Suprapubic skin (tissue), 4 donors: ENCODE data around the gene DCLK2. TPM values are rescaled to one million over a fixed set of nuclear protein-coding genes. Genes with fewer than 3 reads are reported as not detected.

Experiments
- DNase-seq, 2 donors: peaks; one replicate each; pipeline ENCODE4 v3.0.0-alpha.2; 2019; ENCODE audit warnings: low spot score in 2 of 2
- H3K27ac ChIP-seq: fragments of 200-600 bp; sonication (generic); one replicate; pipeline ENCODE4 v1.5.1; 2019
- H3K27me3 ChIP-seq: fragments of 200-600 bp; sonication (generic); one replicate; pipeline ENCODE4 v1.5.1; 2019
- H3K36me3 ChIP-seq: fragments of 200-600 bp; sonication (generic); one replicate; pipeline ENCODE4 v1.5.1; 2019
- H3K4me1 ChIP-seq: fragments of 200-600 bp; sonication (generic); one replicate; pipeline ENCODE4 v1.5.1; 2019
- H3K4me3 ChIP-seq: fragments of 200-600 bp; sonication (generic); one replicate; pipeline ENCODE4 v1.5.1; 2019; ENCODE audit warnings: mild to moderate bottlenecking
- H3K9me3 ChIP-seq: fragments of 200-600 bp; sonication (generic); one replicate; pipeline ENCODE4 v1.5.1; 2019
- EP300 ChIP-seq: sonication (generic); formaldehyde crosslinking; IDR thresholded peaks from one replicate; pipeline ENCODE4 v1.6.1; 2017; ENCODE audit warnings: antibody characterized with exemption
- POLR2A ChIP-seq, 2 donors: fragments of 450-650 bp; IDR thresholded peaks; one replicate each; pipeline ENCODE4 v1.6.1; 2017; ENCODE audit warnings: antibody characterized with exemption in 2 of 2, mild to moderate bottlenecking in 2 of 2, moderate library complexity in 2 of 2
- POLR2AphosphoS5 ChIP-seq, 3 donors: sonication (generic); formaldehyde crosslinking; IDR thresholded peaks; one replicate each; pipeline ENCODE4 v1.6.1; 2017; ENCODE audit warnings: antibody characterized with exemption in 3 of 3
- whole genome bisulfite sequencing: methylation state at CpG from one replicate; pipeline ENCODE4 v1.1.5; 2018; 5-methylcytosine and 5-hydroxymethylcytosine counted together
- total RNA-seq, 4 donors: library from RNA; depleted of rRNA; stranded (reverse); fragments of >200 nt; gene quantifications; one replicate each; pipeline ENCODE4 v1.1.0, GENCODE V29; 2016
- TF ChIP-seq, protein P1 (sequence below), 2 donors: fragments of 200-600 bp in 1 of 2; fragments of 450-650 bp in 1 of 2; sonication (generic) in 1 of 2; IDR thresholded peaks; one replicate each; pipeline ENCODE4 v1.5.1; 2016 to 2019; ENCODE audit warnings: antibody characterized with exemption in 2 of 2, mild to moderate bottlenecking in 1 of 2, moderate library complexity in 1 of 2

DCLK2 gene
- total RNA-seq, 4 donors from 2014 or later, result 0.57 to 3.6 (median 1.9) TPM

DNA sequence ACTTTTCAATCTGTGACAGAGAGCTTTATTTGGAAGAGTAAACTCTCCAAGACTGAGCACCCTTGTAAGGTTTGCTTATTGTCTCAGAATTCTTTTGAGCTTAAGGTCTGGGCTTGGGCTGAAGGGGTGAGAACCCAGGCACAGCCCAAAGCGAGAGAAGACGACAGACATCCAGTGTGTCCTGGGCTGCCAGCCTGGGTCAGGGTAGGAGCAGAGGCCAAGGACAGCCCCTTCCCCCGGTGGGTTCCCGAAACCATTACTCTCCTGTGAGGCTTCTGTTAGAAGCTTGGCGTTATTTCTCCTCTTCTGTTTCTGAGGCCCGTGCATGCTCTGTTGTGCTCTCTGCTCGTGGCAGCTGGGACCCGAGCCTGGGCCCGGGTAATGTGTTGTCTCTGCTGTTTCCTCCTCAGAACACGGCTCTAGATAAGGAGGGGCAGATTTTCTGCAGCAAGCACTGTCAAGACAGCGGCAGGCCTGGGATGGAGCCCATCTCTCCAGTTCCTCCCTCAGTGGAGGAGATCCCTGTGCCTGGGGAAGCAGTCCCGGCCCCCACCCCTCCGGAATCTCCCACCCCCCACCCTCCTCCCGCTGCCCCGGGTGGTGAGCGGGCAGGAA, 177.5 kb downstream of the DCLK2 start:
- peaks cover 2% of the 10 kb centered on the region for H3K36me3 ChIP-seq
- no peaks in the 10 kb centered on the region for H3K27me3 ChIP-seq
- H3K27ac ChIP-seq, result no peak overlapping the region
- H3K4me3 ChIP-seq, result no peak overlapping the region
- DNase-seq, result no peak
- peaks cover 7% of the 10 kb centered on the region for H3K4me1 ChIP-seq
- TF ChIP-seq, protein P1, sequence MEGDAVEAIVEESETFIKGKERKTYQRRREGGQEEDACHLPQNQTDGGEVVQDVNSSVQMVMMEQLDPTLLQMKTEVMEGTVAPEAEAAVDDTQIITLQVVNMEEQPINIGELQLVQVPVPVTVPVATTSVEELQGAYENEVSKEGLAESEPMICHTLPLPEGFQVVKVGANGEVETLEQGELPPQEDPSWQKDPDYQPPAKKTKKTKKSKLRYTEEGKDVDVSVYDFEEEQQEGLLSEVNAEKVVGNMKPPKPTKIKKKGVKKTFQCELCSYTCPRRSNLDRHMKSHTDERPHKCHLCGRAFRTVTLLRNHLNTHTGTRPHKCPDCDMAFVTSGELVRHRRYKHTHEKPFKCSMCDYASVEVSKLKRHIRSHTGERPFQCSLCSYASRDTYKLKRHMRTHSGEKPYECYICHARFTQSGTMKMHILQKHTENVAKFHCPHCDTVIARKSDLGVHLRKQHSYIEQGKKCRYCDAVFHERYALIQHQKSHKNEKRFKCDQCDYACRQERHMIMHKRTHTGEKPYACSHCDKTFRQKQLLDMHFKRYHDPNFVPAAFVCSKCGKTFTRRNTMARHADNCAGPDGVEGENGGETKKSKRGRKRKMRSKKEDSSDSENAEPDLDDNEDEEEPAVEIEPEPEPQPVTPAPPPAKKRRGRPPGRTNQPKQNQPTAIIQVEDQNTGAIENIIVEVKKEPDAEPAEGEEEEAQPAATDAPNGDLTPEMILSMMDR (IDR thresholded peaks at IDR 0.05), result no peak
- TF ChIP-seq POLR2AphosphoS5 (IDR thresholded peaks at IDR 0.05), result no peak
- TF ChIP-seq EP300, result no peak
- no peak for TF ChIP-seq POLR2A (IDR thresholded peaks at IDR 0.05)
- 93% methylated on average over 10 of the region's 16 CpGs for WGBS
- H3K9me3 ChIP-seq, result no peaks in the 10 kb centered on the region

DNA sequence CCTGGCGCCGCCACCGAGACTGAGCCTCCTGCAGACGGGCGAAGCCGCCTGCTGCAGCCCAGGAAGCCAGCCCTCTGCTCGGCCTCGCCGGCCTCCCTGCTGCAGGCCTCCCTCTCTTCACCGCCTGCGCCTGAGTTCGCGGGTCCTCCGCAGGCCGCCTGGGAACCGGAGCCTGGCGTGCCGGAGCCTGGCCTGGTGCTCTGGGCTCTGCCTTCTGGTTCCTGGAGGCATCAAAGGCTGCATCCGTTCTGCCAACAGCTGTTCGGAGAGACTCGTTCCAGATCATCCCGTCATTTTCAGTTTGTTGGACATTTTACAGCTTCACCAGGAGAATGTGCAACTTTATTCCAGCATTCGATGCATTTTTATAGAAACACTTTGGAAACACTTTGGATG, 178.0 kb downstream of the DCLK2 start:
- no peaks in the 10 kb centered on the region for H3K9me3 ChIP-seq
- H3K27ac ChIP-seq, result no peak overlapping the region
- no peak for DNase-seq
- peaks cover 2% of the 10 kb centered on the region for H3K36me3 ChIP-seq
- H3K4me3 ChIP-seq, result no peak overlapping the region
- WGBS, result 66% methylated on average over 14 of the region's 23 CpGs
- peaks cover 7% of the 10 kb centered on the region for H3K4me1 ChIP-seq
- no peaks in the 10 kb centered on the region for H3K27me3 ChIP-seq
- no peak for TF ChIP-seq POLR2A (IDR thresholded peaks at IDR 0.05)
- no peak for TF ChIP-seq EP300
- TF ChIP-seq, protein P1 (IDR thresholded peaks at IDR 0.05), result no peak
- no peak for TF ChIP-seq POLR2AphosphoS5 (IDR thresholded peaks at IDR 0.05)

DNA sequence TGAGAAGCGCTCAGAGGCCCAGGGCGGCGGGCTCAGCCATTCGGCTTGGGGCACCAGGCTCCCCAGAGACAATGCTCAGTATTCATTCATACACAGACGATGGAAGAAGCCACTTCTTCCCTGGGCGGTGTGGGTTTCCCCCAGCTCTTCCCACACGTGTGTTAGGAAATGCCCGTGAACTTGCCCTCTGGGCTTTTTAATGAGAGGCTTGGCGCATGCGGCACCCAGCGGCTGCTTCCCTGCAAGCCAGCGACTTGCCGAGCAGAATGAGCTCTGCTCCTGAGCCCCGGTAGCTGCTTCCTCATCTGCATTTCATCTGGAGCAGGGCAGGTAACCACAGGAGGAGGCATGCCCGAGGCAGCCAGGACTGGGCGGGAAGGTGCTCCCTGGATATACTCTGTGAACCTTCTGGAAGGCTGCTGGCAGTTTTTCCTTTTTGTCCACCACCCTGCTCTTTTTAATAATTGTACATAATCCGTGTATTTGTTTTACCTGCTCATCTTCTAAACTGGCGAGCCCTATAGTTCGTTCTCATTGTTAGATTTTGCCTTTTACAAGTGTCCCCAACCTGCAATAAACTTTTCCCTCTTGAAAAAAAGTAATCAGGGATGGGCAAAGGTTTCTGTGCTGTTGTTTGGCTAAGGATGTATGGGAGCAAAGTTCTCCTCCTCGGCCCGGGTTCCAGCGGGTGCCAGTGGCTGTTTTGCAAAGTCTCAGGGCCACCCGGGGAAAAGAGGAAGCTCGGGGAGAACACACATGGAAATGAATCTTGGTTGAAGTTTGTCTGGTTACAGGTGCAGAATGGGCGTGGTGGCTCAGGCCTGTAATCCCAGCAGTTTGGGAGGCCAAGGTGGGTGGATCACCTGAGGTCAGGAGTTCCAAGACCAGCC, 178.8 kb downstream of the DCLK2 start:
- Histone ChIP-seq H3K36me3 (peaks cover 2% of the 10 kb centered on the region), H3K9me3 (no peaks in the 10 kb centered on the region), H3K27ac (no peak overlapping the region), H3K4me1 (peaks cover 7% of the 10 kb centered on the region), H3K27me3 (no peaks in the 10 kb centered on the region), H3K4me3 (no peak overlapping the region)
- TF ChIP-seq POLR2A (IDR thresholded peaks at IDR 0.05) (no peak), EP300 (no peak), POLR2AphosphoS5 (IDR thresholded peaks at IDR 0.05) (no peak)
- TF ChIP-seq, protein P1 (IDR thresholded peaks at IDR 0.05), result no peak
- WGBS, result 50% methylated on average over 25 of the region's 25 CpGs
- no peak for DNase-seq

DNA sequence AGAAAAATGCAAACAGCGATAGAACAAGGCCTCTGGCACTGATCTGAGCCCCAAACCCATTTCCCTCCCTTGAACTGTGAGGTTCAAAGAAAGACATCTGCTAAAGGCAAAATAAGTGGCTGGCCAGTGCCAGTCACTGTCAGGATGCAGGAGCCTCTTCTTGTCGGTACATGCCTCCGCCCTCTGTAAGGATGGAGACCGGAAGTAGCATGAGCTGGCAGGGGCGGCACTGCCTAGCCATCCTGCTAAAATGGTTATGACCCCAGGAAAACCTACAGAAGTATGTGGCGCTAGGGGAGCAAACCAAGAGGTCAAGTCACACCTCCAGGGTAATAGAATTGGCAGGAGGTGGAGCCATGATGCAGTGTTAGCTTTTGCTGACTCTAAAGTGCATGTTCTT, 180.3 kb downstream of the DCLK2 start:
- WGBS, result 77% methylated on average over 6 of the region's 6 CpGs
- peaks cover 2% of the 10 kb centered on the region for H3K36me3 ChIP-seq

More for the DNA sequence above, 180.3 kb downstream of the DCLK2 start:
- Histone ChIP-seq H3K4me1 (peaks cover 7% of the 10 kb centered on the region), H3K27ac (no peak overlapping the region), H3K9me3 (no peaks in the 10 kb centered on the region), H3K4me3 (no peak overlapping the region), H3K27me3 (no peaks in the 10 kb centered on the region)
- no peak for DNase-seq
- TF ChIP-seq, protein P1 (IDR thresholded peaks at IDR 0.05), result no peak
- TF ChIP-seq POLR2A (IDR thresholded peaks at IDR 0.05) (no peak), POLR2AphosphoS5 (IDR thresholded peaks at IDR 0.05) (no peak), EP300 (no peak)
